CD4-positive, CD25-positive, alpha-beta regulatory T cell (primary cell): ENCODE measurements around the gene ZBTB42. TPM values are rescaled to one million over a fixed set of nuclear protein-coding genes. Genes with fewer than 3 reads are reported as not detected.
A peak's percentile ranks its signal among the peaks of the same experiment; 100 is the strongest.

ENCODE experiments used
- ATAC-seq, 2 donors: fragments of 150-1000 bp; cut with Tn5 transposase; one replicate each; pipeline ENCODE4 v1.10.0; 2021; ENCODE audit warnings: low read depth in 2 of 2, moderate number of reproducible peaks in 2 of 2, moderate library complexity in 1 of 2
- DNase-seq, 3 donors: peaks; one replicate each; pipeline versions ENCODE4 v3.0.0 to v3.0.0-alpha.2; 2012 to 2022; ENCODE audit warnings: mixed read lengths in 1 of 3
- H3K27ac ChIP-seq: one replicate; pipeline ENCODE4 v1.7.0; 2013; ENCODE audit warnings: mild to moderate bottlenecking, low read length; ENCODE audit not compliant: insufficient read depth, poor library complexity, severe bottlenecking
- H3K27me3 ChIP-seq: one replicate; pipeline ENCODE4 v1.7.0; 2013; ENCODE audit warnings: low read length; ENCODE audit not compliant: control insufficient read depth, insufficient read depth
- H3K36me3 ChIP-seq: one replicate; pipeline ENCODE4 v1.7.0; 2013; ENCODE audit warnings: mild to moderate bottlenecking, low read length, moderate library complexity; ENCODE audit not compliant: control insufficient read depth, insufficient read depth
- H3K4me1 ChIP-seq: 2 replicates; pipeline ENCODE4 v1.7.0; 2013; ENCODE audit warnings: mild to moderate bottlenecking, low read length; ENCODE audit not compliant: insufficient read depth, control insufficient read depth, poor library complexity, severe bottlenecking
- H3K4me3 ChIP-seq: one replicate; pipeline ENCODE4 v1.7.0; 2013; ENCODE audit warnings: low read depth, mild to moderate bottlenecking, low read length, moderate library complexity
- H3K9me3 ChIP-seq, 2 experiments: 1 replicate in 1 of 2; 2 replicates in 1 of 2; pipeline ENCODE4 v1.7.0; 2013; ENCODE audit warnings: low read length in 2 of 2, mild to moderate bottlenecking in 1 of 2, moderate library complexity in 1 of 2; ENCODE audit not compliant: control insufficient read depth in 2 of 2
- H3K27ac Mint-ChIP-seq, 3 donors: one replicate each; pipeline ENCODE4 v1.8.0; 2020 to 2022; ENCODE audit warnings: mild to moderate bottlenecking in 3 of 3, mixed read lengths in 3 of 3, moderate library complexity in 2 of 3
- H3K27me3 Mint-ChIP-seq: one replicate; pipeline ENCODE4 v1.8.0; 2022; ENCODE audit warnings: mild to moderate bottlenecking, mixed read lengths
- H3K36me3 Mint-ChIP-seq: one replicate; pipeline ENCODE4 v1.8.0; 2020; ENCODE audit warnings: mixed read lengths
- H3K4me1 Mint-ChIP-seq, 4 donors: one replicate each; pipeline ENCODE4 v1.8.0; 2020 to 2022; ENCODE audit warnings: mixed read lengths in 4 of 4, mild to moderate bottlenecking in 1 of 4
- H3K4me3 Mint-ChIP-seq, 4 donors: one replicate each; pipeline ENCODE4 v1.8.0; 2020 to 2022; ENCODE audit warnings: mild to moderate bottlenecking in 4 of 4, mixed read lengths in 4 of 4, moderate library complexity in 3 of 4
- H3K9me3 Mint-ChIP-seq, 7 donors: one replicate each; pipeline ENCODE4 v1.8.0; 2020 to 2022; ENCODE audit warnings: mixed read lengths in 7 of 7, mild to moderate bottlenecking in 3 of 7, moderate library complexity in 2 of 7
- polyA plus RNA-seq, 4 donors: library from polyadenylated mRNA; unstranded; fragments of 300-500 nt; fragmentation: Illumina TruSeq; gene quantifications; one replicate each; pipeline ENCODE4 v1.2.3, GENCODE V29; 2021
- total RNA-seq: library from RNA; stranded (reverse); gene quantifications from one replicate; pipeline ENCODE4 v1.2.3, GENCODE V29; 2022

The ZBTB42 gene
- total and polyA plus RNA-seq, 5 donors from 2014 or later = 1.3 to 3.6 (median 2.0) TPM

DNA sequence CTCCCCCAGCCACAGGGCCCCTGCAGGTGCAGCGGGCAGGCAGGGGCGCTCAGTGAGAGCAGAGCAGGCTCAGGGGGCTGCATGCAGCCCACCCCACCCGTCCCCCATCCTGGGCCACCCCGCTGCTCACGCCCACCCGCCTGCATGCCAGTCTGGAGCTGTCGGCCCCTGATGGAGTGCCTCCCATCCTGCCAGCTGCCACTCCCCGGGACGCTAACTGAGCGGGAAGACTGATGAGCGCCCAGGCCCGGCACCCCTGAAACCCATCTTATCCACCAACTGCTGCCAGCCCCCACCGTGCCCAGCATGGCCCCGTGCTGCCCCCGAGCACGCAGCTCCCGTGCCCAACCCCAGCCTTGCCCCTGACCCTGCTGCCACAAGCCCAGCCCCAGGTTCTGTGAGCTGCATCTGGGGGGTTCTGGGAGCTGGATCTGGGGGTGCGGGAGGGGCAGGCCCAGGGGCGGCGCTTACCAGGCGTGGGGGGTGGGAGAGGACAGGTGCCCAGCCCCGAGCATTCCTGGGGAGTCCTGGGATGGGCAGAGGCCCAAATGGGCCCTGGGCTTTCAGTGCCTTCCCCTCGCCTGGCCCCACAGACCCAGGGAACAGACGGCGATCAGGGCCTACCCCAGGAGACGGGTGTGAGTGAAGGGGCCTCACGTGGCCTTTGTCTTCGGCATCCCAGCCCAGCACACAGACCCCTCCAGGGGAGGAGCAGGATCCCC is 18.7 kb upstream of the ZBTB42 start:
- ATAC-seq (no peak), DNase-seq (no peak)
- no peaks in the 10 kb centered on the region for H3K36me3 Mint-ChIP-seq
- peaks cover 0 to 14% (median 6%) of the 10 kb centered on the region in 4 donors for H3K4me1 Mint-ChIP-seq
- Histone ChIP-seq H3K27ac (no peak overlapping the region), H3K4me3 (no peak overlapping the region), H3K4me1 (peaks cover 16% of the 10 kb centered on the region), H3K9me3 (no peaks in the 10 kb centered on the region), H3K27me3 (no peaks in the 10 kb centered on the region), H3K36me3 (peaks cover 4% of the 10 kb centered on the region)
- no peak overlapping the region for H3K4me3 Mint-ChIP-seq
- H3K9me3 Mint-ChIP-seq = no peaks in the 10 kb centered on the region
- no peak overlapping the region for H3K27ac Mint-ChIP-seq
- no peaks in the 10 kb centered on the region for H3K27me3 Mint-ChIP-seq

DNA sequence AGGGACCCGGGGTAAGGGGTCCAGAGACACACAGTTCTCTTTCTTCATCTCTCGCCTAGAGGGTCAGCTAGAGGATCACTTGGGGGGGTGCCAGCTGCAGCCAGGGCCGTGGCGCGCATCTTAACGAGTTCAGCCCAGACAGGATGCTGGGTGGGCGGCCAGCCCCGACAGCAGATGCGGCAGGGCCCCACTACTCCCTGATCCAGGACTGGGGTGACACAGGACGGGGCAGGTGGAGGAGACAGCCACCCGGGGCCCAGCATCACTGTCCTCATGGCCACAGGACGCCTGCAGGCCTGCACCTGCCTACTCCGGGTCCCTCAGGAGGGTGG is 18.1 kb upstream of the ZBTB42 start:
- Mint-ChIP-seq H3K27me3 (no peaks in the 10 kb centered on the region), H3K4me1 (peaks cover 0 to 15% (median 6%) of the 10 kb centered on the region in 4 donors), H3K4me3 (no peak overlapping the region), H3K36me3 (no peaks in the 10 kb centered on the region), H3K9me3 (no peaks in the 10 kb centered on the region), H3K27ac (no peak overlapping the region)
- Histone ChIP-seq H3K4me3 (no peak overlapping the region), H3K27ac (no peak overlapping the region), H3K4me1 (peaks cover 21% of the 10 kb centered on the region), H3K9me3 (no peaks in the 10 kb centered on the region), H3K36me3 (peaks cover 4% of the 10 kb centered on the region), H3K27me3 (no peaks in the 10 kb centered on the region)
- ATAC-seq (no peak), DNase-seq (no peak)

GRCh38 chr14:104783484-104784217 is 17.2 kb upstream of the ZBTB42 start:
- no peaks in the 10 kb centered on the region for H3K27me3 Mint-ChIP-seq
- H3K9me3 ChIP-seq = no peaks in the 10 kb centered on the region
- no peak overlapping the region for H3K27ac Mint-ChIP-seq
- no peak overlapping the region for H3K27ac ChIP-seq
- no peaks in the 10 kb centered on the region for H3K9me3 Mint-ChIP-seq
- DNase-seq (no peak), ATAC-seq (no peak)
- no peaks in the 10 kb centered on the region for H3K27me3 ChIP-seq
- H3K36me3 Mint-ChIP-seq = no peaks in the 10 kb centered on the region
- no peak overlapping the region for H3K4me3 Mint-ChIP-seq
- H3K4me1 Mint-ChIP-seq = peaks cover 0 to 21% (median 6%) of the 10 kb centered on the region in 4 donors
- H3K4me3 ChIP-seq = no peak overlapping the region
- peaks cover 4% of the 10 kb centered on the region for H3K36me3 ChIP-seq
- peaks cover 26% of the 10 kb centered on the region for H3K4me1 ChIP-seq

GRCh38 chr14:104784218-104784568 is 16.7 kb upstream of the ZBTB42 start:
- DNase-seq (no peak), ATAC-seq (no peak)
- Histone ChIP-seq H3K27me3 (no peaks in the 10 kb centered on the region), H3K9me3 (no peaks in the 10 kb centered on the region), H3K36me3 (peaks cover 4% of the 10 kb centered on the region), H3K4me1 (peaks cover 31% of the 10 kb centered on the region), H3K4me3 (no peak overlapping the region), H3K27ac (no peak overlapping the region)
- Mint-ChIP-seq H3K27me3 (no peaks in the 10 kb centered on the region), H3K4me3 (no peak overlapping the region), H3K36me3 (no peaks in the 10 kb centered on the region), H3K27ac (no peak overlapping the region), H3K4me1 (peaks cover 0 to 22% (median 6%) of the 10 kb centered on the region in 4 donors), H3K9me3 (no peaks in the 10 kb centered on the region)

GRCh38 chr14:104784846-104785707 is 15.8 kb upstream of the ZBTB42 start:
- Mint-ChIP-seq H3K4me3 (no peak overlapping the region), H3K27ac (peak overlapping the region in 2 of 3 donors; percentile 25 to 56), H3K9me3 (no peaks in the 10 kb centered on the region), H3K36me3 (no peaks in the 10 kb centered on the region), H3K27me3 (no peaks in the 10 kb centered on the region), H3K4me1 (peaks cover 0 to 28% (median 6%) of the 10 kb centered on the region in 4 donors)
- Histone ChIP-seq H3K9me3 (no peaks in the 10 kb centered on the region), H3K27me3 (no peaks in the 10 kb centered on the region), H3K36me3 (peaks cover 3% of the 10 kb centered on the region), H3K4me1 (peaks cover 32% of the 10 kb centered on the region), H3K4me3 (no peak overlapping the region), H3K27ac (no peak overlapping the region)
- DNase-seq (no peak), ATAC-seq (no peak)

- Histone ChIP-seq H3K36me3 (no peaks in the 10 kb centered on the region), H3K9me3 (no peaks in the 10 kb centered on the region), H3K4me3 (no peak overlapping the region), H3K27me3 (no peaks in the 10 kb centered on the region), H3K27ac (no peak overlapping the region), H3K4me1 (peaks cover 32% of the 10 kb centered on the region)
- DNase-seq = no peak
- no peaks in the 10 kb centered on the region for H3K27me3 Mint-ChIP-seq
- H3K9me3 Mint-ChIP-seq = no peaks in the 10 kb centered on the region
- no peak overlapping the region for H3K4me3 Mint-ChIP-seq
- H3K4me1 Mint-ChIP-seq = peaks cover 0 to 28% (median 6%) of the 10 kb centered on the region in 4 donors
- H3K36me3 Mint-ChIP-seq = no peaks in the 10 kb centered on the region
- no peak for ATAC-seq
- H3K27ac Mint-ChIP-seq = peak overlapping the region; percentile 25 to 66 (median 56)
These were observed 15.2 kb upstream of the ZBTB42 start for GRCh38 chr14:104785708-104786080.

DNA sequence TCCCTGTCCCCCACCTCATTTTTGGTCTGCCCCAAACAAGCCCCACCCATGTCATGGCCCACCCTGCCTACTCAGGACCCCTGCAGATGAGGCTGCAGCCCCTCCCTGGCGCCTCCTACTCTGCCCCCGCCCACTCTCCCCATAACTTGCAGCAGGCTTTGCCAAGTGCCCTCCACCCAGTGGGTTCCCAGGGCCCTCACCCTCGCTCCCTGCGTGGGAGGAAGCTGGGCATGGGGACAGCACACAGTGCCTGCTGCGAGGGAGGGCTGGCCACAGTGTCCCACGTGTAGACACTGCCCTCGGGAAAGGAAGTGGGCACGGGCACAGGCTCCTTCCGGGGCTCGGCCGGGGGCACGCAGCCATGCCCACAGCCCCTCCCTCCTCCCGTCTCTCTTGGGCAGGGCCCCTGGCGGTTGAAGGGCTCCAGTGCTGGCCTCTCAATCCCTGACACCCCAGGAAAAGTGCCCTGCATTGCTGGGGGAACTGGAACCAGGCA is 14.8 kb upstream of the ZBTB42 start:
- Histone ChIP-seq H3K36me3 (no peaks in the 10 kb centered on the region), H3K27me3 (no peaks in the 10 kb centered on the region), H3K27ac (no peak overlapping the region), H3K4me1 (peaks cover 32% of the 10 kb centered on the region), H3K9me3 (no peaks in the 10 kb centered on the region), H3K4me3 (no peak overlapping the region)
- H3K9me3 Mint-ChIP-seq = no peaks in the 10 kb centered on the region
- peak overlapping the region in 2 of 3 donors; percentile 56 to 66 for H3K27ac Mint-ChIP-seq
- DNase-seq = peak in 1 of 3 donors; percentile 72
- peaks cover 0 to 32% (median 6%) of the 10 kb centered on the region in 4 donors for H3K4me1 Mint-ChIP-seq
- H3K4me3 Mint-ChIP-seq = no peak overlapping the region
- peak; percentile 66 to 67 for ATAC-seq
- H3K27me3 Mint-ChIP-seq = no peaks in the 10 kb centered on the region
- H3K36me3 Mint-ChIP-seq = no peaks in the 10 kb centered on the region
